Measurements from ENCODE around the gene APOL2.
A peak's percentile ranks its signal among the peaks of the same experiment; 100 is the strongest.
"Not testable (repeated sequence)": the region's sequence is repeated elsewhere in the genome, so short reads cannot be mapped to it uniquely, and the experiment has no call there.

The APOL2 gene

DNA sequence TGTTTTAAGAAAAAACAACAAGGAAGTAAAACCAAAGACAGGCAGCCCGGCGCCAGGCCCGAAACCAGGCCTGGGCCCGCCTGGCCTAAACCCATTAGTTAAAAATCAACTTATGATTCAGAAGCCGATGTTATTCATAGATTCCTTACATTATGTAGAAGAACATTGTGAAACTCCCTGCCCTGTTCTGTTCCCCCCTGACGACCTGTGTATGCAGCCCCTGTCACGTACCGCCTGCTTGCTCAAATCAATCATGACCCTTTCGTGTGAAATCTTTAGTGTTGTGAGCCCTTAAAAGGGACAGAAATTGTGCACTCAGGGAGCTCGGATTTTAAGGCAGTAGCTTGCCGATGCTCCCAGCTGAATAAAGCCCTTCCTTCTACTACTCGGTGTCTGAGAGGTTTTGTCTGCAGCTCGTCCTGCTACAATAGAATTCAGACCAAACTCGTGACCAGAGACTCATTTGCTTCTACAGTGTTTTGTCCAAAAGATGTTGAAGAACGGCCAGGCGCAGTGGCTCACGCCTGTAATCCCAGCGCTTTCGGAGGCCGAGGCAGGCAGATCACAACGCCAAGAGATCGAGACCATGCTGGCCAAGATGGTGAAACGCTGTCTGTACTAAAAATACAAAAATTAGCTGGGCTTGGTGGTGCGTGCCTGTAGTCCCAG lies 11.1 kb upstream of the APOL2 start:
- not testable (repeated sequence) for H2BK120ac ChIP-seq (ENCODE audit: low read depth, low read length); H3K9ac ChIP-seq (ENCODE audit: low read length); H4K91ac ChIP-seq (ENCODE audit: low read length); H2BK15ac ChIP-seq (ENCODE audit: low read depth, poor library complexity, severe bottlenecking); H3K18ac ChIP-seq (ENCODE audit: low read depth in 1 of 2, low read length in 2 of 2); H3K23ac ChIP-seq (ENCODE audit: low read length in 2 of 2); H3K4ac ChIP-seq (ENCODE audit: low read depth in 1 of 2, low read length in 2 of 2); H3K36me3 ChIP-seq (ENCODE audit: control insufficient read depth in 1 of 2, insufficient read depth in 2 of 2, low read depth in 1 of 2, low read length in 2 of 2); DNase-seq; H3K9me3 ChIP-seq (ENCODE audit: control insufficient read depth, low read length); H3K14ac ChIP-seq (ENCODE audit: low read length in 2 of 2); H3K4me3 ChIP-seq (ENCODE audit: insufficient read depth in 1 of 2, low read depth in 1 of 2, low read length in 2 of 2); H3K27me3 ChIP-seq (ENCODE audit: control insufficient read depth in 1 of 2, insufficient read depth in 1 of 2, low read length in 2 of 2); H2AK5ac ChIP-seq (ENCODE audit: low read length, severe bottlenecking); H3K4me2 ChIP-seq (ENCODE audit: low read length, poor library complexity, severe bottlenecking); H2AFZ ChIP-seq (ENCODE audit: low read depth, low read length); H2BK12ac ChIP-seq (ENCODE audit: low read length in 2 of 2); H4K8ac ChIP-seq (ENCODE audit: low read length); H3K79me1 ChIP-seq (replicated peaks; ENCODE audit: low read length, poor library complexity, severe bottlenecking)
- H3K27ac ChIP-seq (ENCODE audit: low read length, poor library complexity, severe bottlenecking): peak overlapping the region; percentile 94
- peak overlapping the region; percentile 74 for H2BK5ac ChIP-seq (ENCODE audit: low read depth, low read length, poor library complexity, severe bottlenecking)
- peaks cover 28% of the 10 kb centered on the region for H3K4me1 ChIP-seq (ENCODE audit: control insufficient read depth, insufficient read depth, low read depth, low read length)
- 90% methylated on average over 24 of the region's 24 CpGs for WGBS

DNA sequence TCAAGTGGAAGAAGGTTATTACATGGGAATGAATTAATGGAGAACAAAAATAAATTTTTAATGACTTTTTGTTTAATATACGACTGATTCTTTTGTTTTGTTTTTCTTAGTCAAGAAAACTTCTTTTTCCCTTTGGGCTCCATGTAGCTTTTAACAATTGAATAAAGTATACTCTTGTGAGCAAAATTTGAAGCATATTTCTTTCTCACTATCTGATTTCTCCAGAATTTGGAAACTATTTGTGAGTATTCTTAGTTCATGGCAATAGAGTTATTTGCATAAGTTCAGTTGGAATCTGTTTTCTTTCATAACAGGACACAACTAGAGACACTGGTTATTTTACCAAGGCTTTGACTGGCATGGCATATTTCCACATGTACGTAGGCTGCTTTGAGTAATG lies 9.8 kb upstream of the APOL2 start:
- Histone ChIP-seq H3K9me3 (ENCODE audit: control insufficient read depth, low read length) (peaks cover 6% of the 10 kb centered on the region), H3K36me3 (ENCODE audit: control insufficient read depth in 1 of 2, insufficient read depth in 2 of 2, low read depth in 1 of 2, low read length in 2 of 2) (no peaks in the 10 kb centered on the region), H2BK15ac (ENCODE audit: low read depth, poor library complexity, severe bottlenecking) (no peak overlapping the region), H2BK120ac (ENCODE audit: low read depth, low read length) (no peak overlapping the region), H3K23ac (ENCODE audit: low read length in 2 of 2) (no peak overlapping the region), H4K91ac (ENCODE audit: low read length) (no peak overlapping the region), H3K9ac (ENCODE audit: low read length) (no peak overlapping the region), H3K4me3 (ENCODE audit: insufficient read depth in 1 of 2, low read depth in 1 of 2, low read length in 2 of 2) (no peak overlapping the region), H4K8ac (ENCODE audit: low read length) (no peak overlapping the region), H2BK5ac (ENCODE audit: low read depth, low read length, poor library complexity, severe bottlenecking) (no peak overlapping the region), H3K4me1 (ENCODE audit: control insufficient read depth, insufficient read depth, low read depth, low read length) (peaks cover 25% of the 10 kb centered on the region), H3K14ac (ENCODE audit: low read length in 2 of 2) (no peak overlapping the region), H3K18ac (ENCODE audit: low read depth in 1 of 2, low read length in 2 of 2) (no peak overlapping the region), H3K27me3 (ENCODE audit: control insufficient read depth in 1 of 2, insufficient read depth in 1 of 2, low read length in 2 of 2) (no peaks in the 10 kb centered on the region), H2AFZ (ENCODE audit: low read depth, low read length) (no peak overlapping the region), H3K4me2 (ENCODE audit: low read length, poor library complexity, severe bottlenecking) (no peak overlapping the region), H2AK5ac (ENCODE audit: low read length, severe bottlenecking) (peak overlapping the region; percentile 35), H3K79me1 (replicated peaks; ENCODE audit: low read length, poor library complexity, severe bottlenecking) (peaks cover 3% of the 10 kb centered on the region), H3K27ac (ENCODE audit: low read length, poor library complexity, severe bottlenecking) (peak overlapping the region; percentile 94), H3K4ac (ENCODE audit: low read depth in 1 of 2, low read length in 2 of 2) (no peak overlapping the region), H2BK12ac (ENCODE audit: low read length in 2 of 2) (no peak overlapping the region)
- DNase-seq: no peak
- no CpG with 5 or more reads among the region's 2 CpGs for WGBS

DNA sequence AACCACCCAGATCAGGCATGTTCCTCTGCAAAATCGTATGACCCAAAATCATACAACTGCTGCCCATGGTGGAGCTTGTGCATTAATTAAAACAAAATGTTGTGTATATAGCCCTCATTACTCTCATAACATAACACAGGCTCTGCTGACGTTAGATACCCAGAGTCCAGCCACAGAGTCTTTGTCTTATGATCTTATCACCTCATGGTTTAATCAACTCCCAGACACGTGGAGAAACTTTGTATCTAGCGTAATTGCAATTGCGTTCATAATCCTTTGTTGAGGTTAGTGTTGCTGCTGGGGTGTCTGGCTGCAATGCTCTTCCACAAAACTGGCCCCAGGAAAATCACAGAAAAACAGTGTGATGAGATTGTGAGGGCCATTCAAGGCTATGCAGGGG lies 8.6 kb upstream of the APOL2 start:
- Histone ChIP-seq H3K27me3 (ENCODE audit: control insufficient read depth in 1 of 2, insufficient read depth in 1 of 2, low read length in 2 of 2) (no peaks in the 10 kb centered on the region), H2BK12ac (ENCODE audit: low read length in 2 of 2) (no peak overlapping the region), H3K4me3 (ENCODE audit: insufficient read depth in 1 of 2, low read depth in 1 of 2, low read length in 2 of 2) (no peak overlapping the region), H3K4me1 (ENCODE audit: control insufficient read depth, insufficient read depth, low read depth, low read length) (peaks cover 20% of the 10 kb centered on the region), H3K9me3 (ENCODE audit: control insufficient read depth, low read length) (peaks cover 6% of the 10 kb centered on the region), H2AFZ (ENCODE audit: low read depth, low read length) (no peak overlapping the region), H2BK120ac (ENCODE audit: low read depth, low read length) (no peak overlapping the region), H4K91ac (ENCODE audit: low read length) (no peak overlapping the region), H3K18ac (ENCODE audit: low read depth in 1 of 2, low read length in 2 of 2) (no peak overlapping the region), H2AK5ac (ENCODE audit: low read length, severe bottlenecking) (peak overlapping the region; percentile 6), H3K14ac (ENCODE audit: low read length in 2 of 2) (no peak overlapping the region), H2BK15ac (ENCODE audit: low read depth, poor library complexity, severe bottlenecking) (no peak overlapping the region), H3K27ac (ENCODE audit: low read length, poor library complexity, severe bottlenecking) (no peak overlapping the region), H3K4ac (ENCODE audit: low read depth in 1 of 2, low read length in 2 of 2) (no peak overlapping the region), H3K23ac (ENCODE audit: low read length in 2 of 2) (no peak overlapping the region), H3K4me2 (ENCODE audit: low read length, poor library complexity, severe bottlenecking) (no peak overlapping the region), H2BK5ac (ENCODE audit: low read depth, low read length, poor library complexity, severe bottlenecking) (no peak overlapping the region), H3K79me1 (replicated peaks; ENCODE audit: low read length, poor library complexity, severe bottlenecking) (no peaks in the 10 kb centered on the region), H3K36me3 (ENCODE audit: control insufficient read depth in 1 of 2, insufficient read depth in 2 of 2, low read depth in 1 of 2, low read length in 2 of 2) (no peaks in the 10 kb centered on the region), H4K8ac (ENCODE audit: low read length) (no peak overlapping the region), H3K9ac (ENCODE audit: low read length) (no peak overlapping the region)
- DNase-seq: no peak
- WGBS: 76% methylated on average over 5 of the region's 5 CpGs

DNA sequence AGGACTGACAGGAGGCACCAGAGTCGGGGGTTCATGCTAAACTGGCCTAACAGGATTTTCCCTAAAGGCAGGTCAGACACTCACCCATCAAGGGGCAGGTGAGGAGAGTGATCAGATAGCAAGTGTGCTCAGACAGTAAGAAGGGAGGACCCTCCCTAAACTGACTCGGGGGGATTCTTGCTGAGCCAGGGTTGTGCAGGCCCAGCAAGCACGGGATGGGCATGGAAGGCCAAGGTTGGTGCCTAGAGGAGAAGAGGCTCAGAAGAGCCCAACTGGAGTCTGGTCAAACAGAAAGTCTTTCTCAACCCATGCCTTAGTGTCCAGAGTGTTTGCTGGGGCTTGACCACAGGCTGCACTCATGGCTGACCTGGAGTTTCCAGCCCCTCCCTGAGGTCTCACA lies 7.4 kb upstream of the APOL2 start:
- Histone ChIP-seq H2AFZ (ENCODE audit: low read depth, low read length) (no peak overlapping the region), H3K4ac (ENCODE audit: low read depth in 1 of 2, low read length in 2 of 2) (no peak overlapping the region), H3K9me3 (ENCODE audit: control insufficient read depth, low read length) (peaks cover 6% of the 10 kb centered on the region), H3K18ac (ENCODE audit: low read depth in 1 of 2, low read length in 2 of 2) (no peak overlapping the region), H3K79me1 (replicated peaks; ENCODE audit: low read length, poor library complexity, severe bottlenecking) (no peaks in the 10 kb centered on the region), H3K4me1 (ENCODE audit: control insufficient read depth, insufficient read depth, low read depth, low read length) (peaks cover 10% of the 10 kb centered on the region), H2AK5ac (ENCODE audit: low read length, severe bottlenecking) (peak overlapping the region; percentile 43), H3K14ac (ENCODE audit: low read length in 2 of 2) (no peak overlapping the region), H2BK120ac (ENCODE audit: low read depth, low read length) (no peak overlapping the region), H4K8ac (ENCODE audit: low read length) (no peak overlapping the region), H3K27me3 (ENCODE audit: control insufficient read depth in 1 of 2, insufficient read depth in 1 of 2, low read length in 2 of 2) (no peaks in the 10 kb centered on the region), H2BK5ac (ENCODE audit: low read depth, low read length, poor library complexity, severe bottlenecking) (no peak overlapping the region), H3K36me3 (ENCODE audit: control insufficient read depth in 1 of 2, insufficient read depth in 2 of 2, low read depth in 1 of 2, low read length in 2 of 2) (no peaks in the 10 kb centered on the region), H3K9ac (ENCODE audit: low read length) (no peak overlapping the region), H4K91ac (ENCODE audit: low read length) (no peak overlapping the region), H3K4me3 (ENCODE audit: insufficient read depth in 1 of 2, low read depth in 1 of 2, low read length in 2 of 2) (no peak overlapping the region), H3K4me2 (ENCODE audit: low read length, poor library complexity, severe bottlenecking) (no peak overlapping the region), H3K27ac (ENCODE audit: low read length, poor library complexity, severe bottlenecking) (no peak overlapping the region), H2BK15ac (ENCODE audit: low read depth, poor library complexity, severe bottlenecking) (peak overlapping the region; percentile 4), H2BK12ac (ENCODE audit: low read length in 2 of 2) (no peak overlapping the region), H3K23ac (ENCODE audit: low read length in 2 of 2) (no peak overlapping the region)
- DNase-seq: no peak
- 72% methylated on average over 3 of the region's 3 CpGs for WGBS

Data from mesenchymal stem cell (in vitro differentiated cells and primary cell).